Colonic mucosa (tissue), 4 donors: ENCODE results near the gene PLEKHG2. TPM values are rescaled to one million over a fixed set of nuclear protein-coding genes. Genes with fewer than 3 reads are reported as not detected.

Source experiments
- DNase-seq: peaks from one replicate; pipeline ENCODE4 v3.0.0-alpha.2; 2020
- H3K27ac ChIP-seq: fragments of 200-600 bp; one replicate; pipeline ENCODE4 v1.8.0; 2021
- H3K27me3 ChIP-seq: fragments of 200-600 bp; one replicate; pipeline ENCODE4 v1.8.0; 2021
- H3K36me3 ChIP-seq: fragments of 200-600 bp; one replicate; pipeline ENCODE4 v1.8.0; 2021
- H3K4me1 ChIP-seq: fragments of 200-600 bp; one replicate; pipeline ENCODE4 v1.8.0; 2021; ENCODE audit warnings: mild to moderate bottlenecking
- H3K4me3 ChIP-seq: fragments of 200-600 bp; one replicate; pipeline ENCODE4 v1.8.0; 2021
- H3K9ac ChIP-seq, 2 donors: one replicate each; pipeline ENCODE4 v1.7.0; 2013; ENCODE audit warnings: control low read depth in 2 of 2, low read depth in 2 of 2, low read length in 2 of 2
- H3K9me3 ChIP-seq: fragments of 200-600 bp; one replicate; pipeline ENCODE4 v1.8.0; 2021
- intact Hi-C: fragments of 100-400 bp; cut with DNase I; formaldehyde crosslinking; loops from one replicate; pipeline ENCODE4 v1.14.1; 2022
- total RNA-seq, 2 donors: library from RNA; stranded (reverse); fragmentation: NEBNext Ultra II Directional in 1 of 2; extraction: Animal tissue kit (Norgen Biotek cat#: 25700) in 1 of 2; gene quantifications; one replicate each; pipeline ENCODE4 v1.2.1, GENCODE V29; 2021
- TF ChIP-seq, protein P1 (sequence below): fragments of 200-600 bp; IDR thresholded peaks from one replicate; pipeline ENCODE4 v1.8.0; 2022; ENCODE audit warnings: antibody characterized with exemption, mild to moderate bottlenecking
- donor health status: healthy.
- donor health status: DM: no; HTN: no; CAD: no.
- donor health status: DM: no; HTN: no; CAD: no.

PLEKHG2 gene
- total RNA-seq, 2 donors from 2014 or later, result 8.0 to 10.4 TPM

DNA sequence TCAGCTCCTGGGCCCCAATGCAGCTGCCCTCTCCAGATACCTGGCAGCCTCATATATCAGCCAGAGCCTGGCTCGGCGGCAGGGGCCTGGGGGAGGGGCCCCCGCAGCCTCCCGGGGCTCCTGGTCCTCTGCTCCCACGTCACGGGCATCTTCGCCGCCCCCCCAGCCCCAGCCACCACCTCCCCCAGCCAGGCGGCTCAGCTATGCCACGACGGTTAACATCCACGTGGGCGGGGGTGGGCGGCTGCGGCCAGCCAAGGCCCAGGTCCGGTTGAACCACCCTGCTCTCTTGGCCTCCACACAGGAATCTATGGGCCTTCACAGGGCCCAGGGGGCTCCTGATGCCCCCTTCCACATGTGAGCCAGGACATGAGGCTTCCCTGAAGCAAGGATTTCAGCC is 12.5 kb downstream of the PLEKHG2 start:
- no peak for DNase-seq
- Histone ChIP-seq H3K36me3 (no peaks in the 10 kb centered on the region), H3K9me3 (no peaks in the 10 kb centered on the region), H3K4me1 (no peaks in the 10 kb centered on the region), H3K27ac (no peak overlapping the region), H3K4me3 (no peak overlapping the region), H3K27me3 (no peaks in the 10 kb centered on the region), H3K9ac (no peak overlapping the region)
- intact Hi-C loops, result no loop called here
- TF ChIP-seq, protein P1, sequence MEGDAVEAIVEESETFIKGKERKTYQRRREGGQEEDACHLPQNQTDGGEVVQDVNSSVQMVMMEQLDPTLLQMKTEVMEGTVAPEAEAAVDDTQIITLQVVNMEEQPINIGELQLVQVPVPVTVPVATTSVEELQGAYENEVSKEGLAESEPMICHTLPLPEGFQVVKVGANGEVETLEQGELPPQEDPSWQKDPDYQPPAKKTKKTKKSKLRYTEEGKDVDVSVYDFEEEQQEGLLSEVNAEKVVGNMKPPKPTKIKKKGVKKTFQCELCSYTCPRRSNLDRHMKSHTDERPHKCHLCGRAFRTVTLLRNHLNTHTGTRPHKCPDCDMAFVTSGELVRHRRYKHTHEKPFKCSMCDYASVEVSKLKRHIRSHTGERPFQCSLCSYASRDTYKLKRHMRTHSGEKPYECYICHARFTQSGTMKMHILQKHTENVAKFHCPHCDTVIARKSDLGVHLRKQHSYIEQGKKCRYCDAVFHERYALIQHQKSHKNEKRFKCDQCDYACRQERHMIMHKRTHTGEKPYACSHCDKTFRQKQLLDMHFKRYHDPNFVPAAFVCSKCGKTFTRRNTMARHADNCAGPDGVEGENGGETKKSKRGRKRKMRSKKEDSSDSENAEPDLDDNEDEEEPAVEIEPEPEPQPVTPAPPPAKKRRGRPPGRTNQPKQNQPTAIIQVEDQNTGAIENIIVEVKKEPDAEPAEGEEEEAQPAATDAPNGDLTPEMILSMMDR, result no peak

DNA sequence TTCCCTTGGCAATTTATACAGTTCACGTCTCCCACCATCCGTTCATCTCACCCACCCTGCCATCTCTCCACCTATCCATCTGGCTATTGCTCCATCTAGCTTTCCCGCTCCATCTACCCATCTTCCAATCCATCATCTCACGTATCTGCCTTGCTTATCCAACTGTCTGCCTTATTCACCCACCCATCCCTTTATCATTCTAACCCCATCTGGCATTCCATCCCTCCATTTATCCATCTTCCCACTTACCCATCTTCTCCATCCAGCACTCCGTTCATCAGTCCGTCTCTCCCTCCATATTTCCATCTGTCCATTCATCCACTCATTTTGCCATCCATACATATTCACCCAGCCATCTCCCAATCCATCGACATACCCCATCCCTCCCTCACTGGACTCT is 13.3 kb downstream of the PLEKHG2 start:
- H3K9ac ChIP-seq, result no peak overlapping the region
- DNase-seq, result no peak
- intact Hi-C loops, result no loop called here
- no peaks in the 10 kb centered on the region for H3K4me1 ChIP-seq
- TF ChIP-seq, protein P1, result no peak
- H3K4me3 ChIP-seq, result no peak overlapping the region
- no peak overlapping the region for H3K27ac ChIP-seq
- H3K27me3 ChIP-seq, result no peaks in the 10 kb centered on the region
- no peaks in the 10 kb centered on the region for H3K9me3 ChIP-seq
- H3K36me3 ChIP-seq, result no peaks in the 10 kb centered on the region

DNA sequence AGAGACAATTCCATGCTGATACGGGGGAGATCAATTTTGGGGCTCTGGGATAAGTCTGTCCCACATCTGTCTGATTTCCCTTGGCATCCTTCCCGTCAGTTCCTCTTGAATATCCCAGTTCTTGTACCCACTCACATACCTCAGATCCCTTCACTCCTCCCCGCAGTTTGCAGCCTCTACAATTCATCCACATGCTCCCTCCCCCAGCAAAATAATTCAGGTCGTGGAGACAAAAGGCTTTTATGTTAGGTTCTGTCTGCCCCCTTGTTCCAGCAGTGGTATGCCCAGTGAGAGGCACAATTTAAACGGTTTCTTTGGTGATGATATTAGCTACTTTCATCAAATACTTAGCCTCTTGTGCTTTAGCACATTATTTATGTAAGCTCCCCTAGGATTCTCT is 13.7 kb downstream of the PLEKHG2 start:
- no peaks in the 10 kb centered on the region for H3K4me1 ChIP-seq
- H3K27me3 ChIP-seq, result no peaks in the 10 kb centered on the region
- no peaks in the 10 kb centered on the region for H3K9me3 ChIP-seq
- no peak overlapping the region for H3K9ac ChIP-seq
- H3K4me3 ChIP-seq, result no peak overlapping the region
- H3K27ac ChIP-seq, result no peak overlapping the region
- DNase-seq, result no peak
- intact Hi-C loops, result no loop called here
- TF ChIP-seq, protein P1, result no peak
- H3K36me3 ChIP-seq, result no peaks in the 10 kb centered on the region

DNA sequence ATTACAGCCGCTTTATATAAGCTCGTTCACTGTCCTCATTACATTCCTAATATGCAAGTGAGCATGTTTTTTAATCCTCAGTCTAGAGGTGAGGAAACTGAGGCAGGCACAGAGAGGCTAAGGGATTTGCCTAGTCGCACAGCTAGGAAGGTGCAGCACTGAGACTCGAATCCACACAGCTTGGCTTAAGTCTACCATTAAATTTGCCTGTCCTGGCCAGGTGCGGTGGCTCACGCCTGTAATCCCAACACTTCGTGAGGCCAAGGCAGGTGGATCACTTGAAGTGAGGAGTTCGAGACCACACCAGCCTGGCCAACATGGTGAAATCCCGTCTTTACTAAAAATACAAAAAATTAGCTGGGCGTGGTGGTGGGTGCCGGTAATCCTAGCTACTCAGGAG is 15.2 kb downstream of the PLEKHG2 start:
- Histone ChIP-seq H3K4me3 (no peak overlapping the region), H3K4me1 (no peaks in the 10 kb centered on the region), H3K9ac (no peak overlapping the region), H3K27me3 (no peaks in the 10 kb centered on the region), H3K36me3 (peaks cover 9% of the 10 kb centered on the region), H3K9me3 (no peaks in the 10 kb centered on the region), H3K27ac (peak overlapping the region; percentile 67)
- no peak for DNase-seq
- intact Hi-C loops, result no loop called here
- TF ChIP-seq, protein P1, result no peak

DNA sequence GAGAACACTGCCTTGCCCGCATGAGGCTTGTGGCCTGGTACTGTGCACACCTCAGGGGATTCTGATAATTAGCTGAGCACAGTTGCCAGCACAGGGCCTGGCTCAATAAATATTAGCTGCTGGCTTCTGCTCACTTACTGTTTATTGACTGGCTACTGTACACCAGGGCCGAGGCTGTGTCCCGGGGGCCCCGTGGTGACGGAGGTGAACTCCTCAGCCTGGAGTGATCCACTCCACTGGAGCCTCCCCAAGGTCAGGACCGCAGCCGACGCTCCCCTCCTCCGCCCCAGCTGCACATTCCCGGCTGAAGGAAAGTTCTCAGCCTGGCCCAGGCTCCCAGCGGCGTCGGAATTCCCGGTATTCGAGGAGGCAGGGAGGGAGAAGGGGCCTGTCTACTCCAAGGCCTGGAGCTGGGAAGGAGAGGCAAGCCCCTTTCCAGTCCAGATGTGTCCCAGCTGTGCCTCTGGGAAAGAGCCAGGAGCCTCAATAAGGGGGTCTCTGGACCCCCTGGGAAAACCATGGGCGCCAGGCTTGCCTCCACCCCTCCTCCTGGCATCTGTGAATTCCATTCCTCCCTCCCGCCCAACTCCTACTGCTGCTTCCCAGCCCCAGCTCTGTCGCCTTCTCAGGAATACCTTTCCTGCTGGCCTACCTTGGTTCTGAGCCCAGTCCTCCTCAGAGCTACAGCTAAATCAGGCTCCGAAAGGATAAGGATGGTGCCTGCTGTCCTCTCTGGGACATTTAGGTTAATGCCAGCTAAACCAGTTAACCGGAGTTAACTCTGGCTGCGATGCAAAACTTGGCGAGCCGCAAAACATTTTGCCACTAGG is 16.0 kb downstream of the PLEKHG2 start:
- Histone ChIP-seq H3K36me3 (peaks cover 17% of the 10 kb centered on the region), H3K9me3 (no peaks in the 10 kb centered on the region), H3K27me3 (no peaks in the 10 kb centered on the region), H3K27ac (peak overlapping the region; percentile 67), H3K9ac (peak overlapping the region; percentile 8 to 26), H3K4me3 (no peak overlapping the region), H3K4me1 (no peaks in the 10 kb centered on the region)
- TF ChIP-seq, protein P1, result no peak
- intact Hi-C loops, result no loop called here
- DNase-seq, result peak; percentile 25
